HG02588 (cell line): ENCODE data around the gene ZNF385B.
"Not testable (repeated sequence)": the region's sequence is repeated elsewhere in the genome, so short reads cannot be mapped to it uniquely, and the experiment has no call there.

ENCODE experiments used
- ATAC-seq: cut with Tn5 transposase; IDR thresholded peaks from one replicate; pipeline ENCODE4 v1.9.1; 2021; ENCODE audit warnings: mild to moderate bottlenecking, moderate library complexity; ENCODE audit not compliant: unreplicated experiment

ZNF385B gene

DNA sequence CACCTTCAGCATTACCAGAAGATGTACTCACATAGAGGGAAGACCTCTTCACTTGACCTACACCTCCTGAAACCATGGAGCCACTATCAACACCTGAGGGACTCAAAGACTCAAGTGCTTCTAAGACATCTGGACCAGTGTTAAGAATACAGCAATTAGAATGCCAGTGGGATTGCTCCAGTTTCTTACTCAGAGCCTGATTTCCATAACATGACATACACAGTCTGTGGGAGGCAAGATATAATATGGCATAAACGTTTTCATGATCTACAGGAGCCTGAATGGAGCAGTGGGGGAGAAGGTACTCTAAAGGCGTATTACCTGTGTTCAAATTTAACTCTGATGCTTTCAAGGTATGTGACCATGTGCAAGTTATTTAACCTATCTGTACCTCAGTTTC is 57.2 kb downstream of the ZNF385B start:
- ATAC-seq, result no peak

DNA sequence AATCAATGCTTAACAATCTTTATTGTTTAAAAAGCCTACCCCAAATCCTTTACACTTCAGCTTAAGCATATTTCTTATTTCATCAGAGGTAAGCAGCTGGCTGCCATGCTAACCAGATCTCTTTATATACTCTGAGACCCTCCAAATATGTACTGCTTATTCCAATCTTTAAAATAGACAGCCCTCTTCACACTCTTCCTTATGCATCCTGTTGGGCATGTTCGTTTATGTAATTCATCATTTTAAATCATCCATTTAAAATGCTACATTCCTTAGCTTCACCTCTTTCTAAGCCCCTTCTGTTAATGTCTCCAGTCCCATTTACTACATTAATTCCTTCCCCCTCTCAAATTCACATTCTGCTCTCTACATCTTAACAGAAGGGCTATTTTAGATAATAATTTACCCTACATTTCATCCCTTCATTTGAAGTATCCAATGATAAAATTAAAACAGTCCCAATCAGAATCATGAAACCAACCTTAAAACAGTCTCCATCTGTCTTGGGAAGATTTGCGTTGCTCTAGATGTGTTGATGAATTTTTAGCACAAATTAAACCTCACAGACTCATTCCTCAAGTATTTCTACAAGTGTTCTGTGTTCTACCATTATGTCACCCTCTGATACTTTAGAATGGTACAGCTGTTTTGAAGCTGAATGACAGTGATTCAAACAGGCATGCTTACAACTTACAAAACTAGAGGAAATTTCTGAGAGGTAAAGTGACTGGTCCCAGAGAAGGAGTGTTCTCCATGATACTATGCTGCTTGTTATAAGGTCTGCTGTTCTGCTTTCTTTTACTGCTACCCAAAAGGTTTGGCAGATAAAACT is 59.1 kb downstream of the ZNF385B start:
- no peak for ATAC-seq

DNA sequence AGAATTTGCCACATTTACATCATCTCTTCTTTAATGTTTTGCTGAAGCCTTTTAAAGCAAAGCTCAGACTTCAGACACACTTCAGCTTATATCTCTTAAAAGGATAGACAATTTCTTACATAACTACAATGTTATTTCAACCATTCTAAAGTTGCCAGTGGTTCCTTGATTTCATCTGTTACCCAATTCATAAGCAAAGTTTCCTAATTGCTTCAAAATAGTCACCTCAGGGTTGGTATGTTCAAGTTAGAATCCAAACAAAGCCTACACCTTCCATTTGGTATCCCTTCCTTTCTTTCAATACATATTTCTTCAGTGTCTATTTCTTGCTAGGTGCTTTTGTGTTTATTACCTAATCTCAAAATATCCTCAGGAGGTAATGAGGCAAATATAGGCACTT is 60.6 kb downstream of the ZNF385B start:
- no peak for ATAC-seq

DNA sequence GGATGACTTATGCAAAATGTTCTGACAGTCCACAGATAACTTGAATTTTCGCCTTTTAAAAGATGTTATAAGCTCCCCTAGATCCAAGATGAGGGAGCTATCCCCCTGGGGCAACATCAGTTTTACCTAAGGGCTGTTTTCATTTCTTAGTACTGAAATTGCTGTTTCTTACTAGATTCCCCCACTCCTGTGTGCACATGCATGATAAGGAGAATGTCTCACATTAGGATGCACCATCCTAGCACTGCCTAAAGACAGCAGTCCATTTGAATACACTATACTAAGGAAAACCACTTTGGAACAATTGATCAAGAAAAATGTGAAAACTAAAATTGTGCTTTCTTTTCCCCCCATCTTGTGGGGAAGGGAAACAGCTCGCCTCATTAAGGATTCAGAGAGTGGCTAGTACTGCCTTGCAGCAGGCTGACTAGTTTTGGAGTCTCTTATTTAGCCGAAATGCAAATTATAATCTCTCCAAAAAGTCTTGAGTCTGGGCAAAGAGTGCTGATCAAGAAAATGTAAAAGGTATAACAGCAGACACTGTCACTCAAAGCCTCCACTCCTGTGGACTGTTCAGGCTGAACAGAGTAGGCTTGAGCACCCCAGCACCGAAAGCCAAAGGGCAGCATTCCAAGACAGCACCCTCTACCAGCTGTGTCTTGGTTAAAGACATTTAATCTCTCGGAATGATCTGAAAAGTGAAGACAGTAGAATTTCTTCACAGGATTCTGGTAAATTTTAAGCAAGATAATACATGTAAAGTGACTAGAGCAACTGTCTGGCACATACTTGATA is 65.0 kb downstream of the ZNF385B start:
- no peak for ATAC-seq

DNA sequence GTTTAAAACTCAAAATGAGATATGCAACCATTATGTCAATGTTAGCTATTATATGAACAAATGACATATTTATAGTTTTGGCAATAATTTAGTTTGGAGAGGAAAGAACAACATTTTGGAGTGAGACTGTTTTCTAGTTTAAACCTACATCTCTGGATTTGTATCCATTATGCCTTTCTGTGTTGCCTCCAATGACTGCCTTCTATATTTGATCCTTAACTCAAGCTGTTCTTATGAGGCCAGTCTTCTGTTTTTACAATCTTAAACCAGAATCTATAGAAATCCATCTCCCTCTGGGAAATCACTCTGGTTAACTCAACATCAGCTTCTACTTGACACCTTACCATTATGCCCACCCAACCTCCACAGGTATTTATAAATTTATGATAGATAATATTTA is 67.5 kb downstream of the ZNF385B start:
- ATAC-seq, result no peak

- no peak for ATAC-seq
These were observed 68.2 kb downstream of the ZNF385B start for GRCh38 chr2:179793238-179793637.

DNA sequence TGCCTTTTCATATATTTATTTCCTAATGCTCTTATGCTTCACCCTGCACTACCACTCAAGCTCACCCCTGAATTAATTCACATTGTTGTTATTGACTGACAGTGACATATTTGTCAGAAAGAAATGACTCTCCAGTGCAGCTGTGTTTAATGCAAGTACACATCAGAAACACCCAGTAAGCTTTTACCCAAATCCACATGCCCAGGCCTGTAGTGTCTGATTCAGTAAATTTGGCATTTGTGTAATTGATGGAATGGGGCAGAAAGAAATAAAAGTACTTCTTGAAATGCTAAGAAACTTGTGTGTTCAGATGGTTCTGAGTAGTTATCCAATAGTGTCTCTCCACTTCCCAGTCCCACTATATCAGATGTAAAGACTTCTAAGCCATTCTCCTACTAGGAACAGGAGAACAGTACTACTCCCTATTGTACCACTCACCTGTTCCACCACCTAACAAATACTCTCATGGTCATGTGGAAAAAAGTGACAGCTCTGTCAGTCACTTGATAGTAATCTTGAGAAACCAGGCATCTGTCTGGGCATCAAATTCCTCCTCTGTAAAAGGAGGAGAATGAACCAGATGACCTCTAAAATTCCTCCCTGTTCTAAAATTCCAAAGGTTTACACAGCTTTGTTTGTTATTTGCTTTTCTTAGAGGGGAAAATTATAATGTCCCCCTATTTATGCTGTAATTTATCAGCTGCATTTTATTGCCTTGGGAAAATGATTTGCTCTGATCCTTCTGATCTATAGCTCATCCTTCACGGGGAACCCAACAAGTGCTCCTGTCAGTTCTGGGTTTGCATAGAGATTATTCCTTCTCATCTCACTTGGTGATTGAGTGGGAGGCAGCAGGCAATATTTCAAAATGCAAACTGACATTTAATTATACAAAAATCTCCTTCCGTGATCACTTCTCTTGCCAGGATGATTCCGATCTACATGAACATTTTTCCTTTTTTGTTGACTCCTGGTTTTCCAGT is 70.9 kb downstream of the ZNF385B start:
- ATAC-seq, result no peak

GRCh38 chr2:179788104-179788503 is 73.3 kb downstream of the ZNF385B start:
- no peak for ATAC-seq

DNA sequence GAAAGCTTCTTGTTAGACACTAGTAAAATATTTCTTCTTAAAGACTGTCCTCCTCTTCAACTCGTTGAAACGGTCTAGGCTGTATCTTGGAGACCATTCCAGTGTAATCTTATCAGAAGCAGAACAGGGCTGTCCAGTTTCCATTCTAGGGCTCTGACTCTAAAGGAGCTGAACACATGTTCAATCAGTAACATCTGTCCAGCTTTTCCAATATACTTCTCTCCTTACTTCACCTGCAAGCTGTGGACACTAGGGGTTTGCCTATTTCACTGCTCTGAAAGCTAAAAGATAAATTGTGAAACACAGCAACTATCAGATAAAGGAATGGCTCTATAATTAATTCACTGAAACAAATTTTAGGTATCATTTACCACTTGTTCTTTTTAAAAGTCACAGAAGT is 73.8 kb downstream of the ZNF385B start:
- no peak for ATAC-seq

DNA sequence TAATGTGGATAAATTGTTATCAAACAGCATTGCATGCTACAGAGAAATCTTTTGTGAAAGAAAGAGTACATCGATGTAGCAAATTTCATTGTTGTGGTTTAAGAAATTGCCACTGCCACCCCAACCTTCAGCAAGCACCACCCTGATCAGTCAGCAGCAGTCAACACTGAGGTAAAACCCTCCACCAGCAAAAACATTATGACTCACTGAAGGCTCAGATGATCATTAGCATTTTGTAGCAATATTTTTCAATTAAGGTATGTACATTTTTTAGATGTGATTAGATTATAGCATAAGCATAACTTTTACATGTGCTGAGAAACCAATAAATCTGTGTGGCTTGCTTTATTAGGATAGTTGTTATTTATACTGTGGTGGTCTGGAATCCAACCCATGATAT is 75.5 kb downstream of the ZNF385B start:
- ATAC-seq, result no peak

- ATAC-seq, result not testable (repeated sequence)
These were observed 79.1 kb downstream of the ZNF385B start for GRCh38 chr2:179782346-179782745.

DNA sequence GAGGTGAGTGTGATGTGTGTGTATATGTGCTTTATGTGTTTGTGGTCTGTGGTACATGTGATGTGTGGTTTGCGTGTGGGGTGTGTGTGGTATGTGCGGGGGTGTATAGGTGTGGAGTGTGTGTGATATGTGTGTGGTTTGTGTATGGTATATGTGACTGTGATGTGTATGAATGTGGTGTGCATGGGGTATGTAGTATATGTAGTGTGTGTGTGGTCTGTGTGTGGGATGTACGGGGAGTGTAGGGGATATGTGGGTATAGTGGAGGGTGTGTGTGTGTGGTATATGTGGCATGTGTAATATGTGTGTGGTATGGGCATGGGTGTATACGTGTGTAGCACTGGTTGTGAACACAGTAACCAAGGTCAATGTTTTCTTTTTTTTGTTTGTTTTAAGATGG is 87.4 kb downstream of the ZNF385B start:
- no peak for ATAC-seq

DNA sequence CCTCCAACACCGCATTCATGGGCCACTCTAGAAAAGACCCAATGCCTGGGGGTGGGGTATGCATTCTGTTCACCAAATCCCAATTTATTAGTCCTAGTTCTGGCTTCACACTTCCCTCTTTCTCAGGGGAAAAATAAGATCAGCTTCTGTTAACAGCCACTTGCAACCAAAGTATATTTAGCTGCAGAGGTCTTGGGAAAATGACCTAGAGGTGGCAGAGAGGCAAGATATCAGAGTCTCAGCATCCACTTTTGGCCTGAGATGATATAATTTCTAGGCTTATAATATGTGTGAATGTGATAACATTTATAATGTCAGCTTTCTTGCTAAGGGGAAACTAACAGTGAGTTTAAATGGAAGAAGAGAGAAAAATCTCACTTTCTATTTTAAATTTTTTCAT is 89.1 kb downstream of the ZNF385B start:
- no peak for ATAC-seq

DNA sequence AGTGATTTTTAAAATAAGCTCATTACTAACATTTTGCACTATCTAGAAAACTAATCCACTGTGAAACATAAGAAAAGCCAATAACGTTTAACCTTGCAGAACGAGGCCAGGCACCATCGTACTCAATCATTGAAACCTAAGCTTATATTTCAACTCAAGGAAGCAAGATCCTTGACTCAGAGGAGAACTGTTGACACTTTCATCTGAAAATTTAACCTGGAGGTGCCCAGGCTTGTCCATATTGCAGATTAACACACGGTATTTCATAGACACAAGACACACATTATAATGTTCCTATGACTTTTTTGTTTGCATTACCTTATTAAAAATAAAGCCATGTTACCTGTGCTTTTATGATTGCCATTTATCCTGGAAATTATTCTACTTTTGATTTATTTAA is 89.6 kb downstream of the ZNF385B start:
- ATAC-seq, result no peak

GRCh38 chr2:179770029-179770428 is 91.4 kb downstream of the ZNF385B start:
- ATAC-seq, result no peak

DNA sequence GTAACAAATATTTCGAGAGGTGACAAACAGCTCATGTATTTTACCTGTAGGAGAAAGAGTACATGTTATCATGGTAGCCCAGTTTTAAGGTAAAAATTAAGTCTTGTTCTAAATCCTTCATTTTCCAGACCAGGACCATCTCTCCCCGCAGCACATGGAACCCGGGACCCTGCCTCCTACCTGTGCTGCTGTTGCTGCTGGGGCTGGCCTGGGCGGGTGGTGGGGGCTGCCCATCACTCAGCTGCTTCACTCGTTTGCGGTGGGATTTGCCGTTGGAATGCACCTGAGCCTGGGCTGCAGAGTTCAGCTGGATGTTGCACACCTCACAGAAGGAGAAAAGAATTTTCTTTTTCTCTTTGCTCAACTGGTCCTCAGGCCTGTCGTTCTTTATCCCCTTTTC is 92.1 kb downstream of the ZNF385B start:
- ATAC-seq, result no peak

DNA sequence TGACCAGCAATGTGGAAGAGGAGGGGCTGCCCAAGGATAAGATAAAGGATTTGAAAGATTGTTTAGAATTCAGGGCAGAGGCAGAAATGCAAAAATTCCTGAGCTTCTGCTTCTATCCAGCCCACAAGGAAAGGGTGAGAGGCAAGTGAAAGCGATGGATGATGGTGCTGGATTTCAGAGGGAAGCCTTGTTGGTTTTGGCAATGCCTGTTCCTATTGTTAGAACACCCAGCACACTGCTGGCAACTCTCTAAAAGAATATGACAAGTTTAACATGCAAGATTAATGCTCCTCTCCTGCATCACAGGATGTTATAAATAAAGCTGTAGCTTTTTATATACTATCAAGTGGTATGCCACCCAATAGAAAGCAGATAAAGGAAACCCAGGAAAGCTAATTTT is 92.6 kb downstream of the ZNF385B start:
- ATAC-seq, result no peak

- ATAC-seq, result no peak
These were observed 95.7 kb downstream of the ZNF385B start for GRCh38 chr2:179765666-179766065.

DNA sequence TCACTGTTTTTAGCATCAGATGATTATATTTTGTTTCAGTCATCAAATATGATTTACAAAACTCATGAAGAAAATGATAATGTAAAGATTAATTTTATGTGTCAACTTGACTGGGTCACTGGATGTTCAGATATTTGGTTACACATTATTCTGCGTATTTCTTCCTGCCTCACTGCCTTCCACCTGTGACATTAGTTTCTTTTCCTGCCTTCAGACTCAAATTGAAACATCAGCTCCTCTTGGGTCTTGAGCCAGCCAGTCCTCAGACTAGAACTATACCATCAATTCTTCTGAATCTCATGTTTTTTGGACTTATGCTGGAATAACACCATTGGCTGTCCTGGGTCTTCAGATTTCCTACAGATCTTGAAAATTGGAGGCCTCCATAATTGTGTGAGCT is 96.7 kb downstream of the ZNF385B start:
- ATAC-seq, result no peak

DNA sequence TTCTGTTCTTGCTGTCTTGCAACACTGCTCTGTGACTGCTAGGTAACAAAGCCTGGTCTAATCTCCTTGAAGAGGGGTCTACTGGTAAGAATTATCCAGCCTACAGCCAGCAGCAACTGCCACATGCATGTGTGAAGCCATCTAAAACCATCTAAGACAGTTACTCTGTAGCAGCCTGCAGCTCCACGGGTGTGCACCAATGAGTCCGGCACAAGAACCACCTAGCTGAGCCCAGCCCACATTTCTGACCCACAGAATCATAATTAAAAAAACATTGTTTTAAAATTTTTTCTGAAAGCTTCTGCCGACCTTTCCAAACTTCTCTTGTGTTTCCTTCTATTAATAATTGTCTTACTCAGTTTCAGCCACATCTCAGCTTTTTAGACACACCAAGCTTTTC is 102.8 kb downstream of the ZNF385B start:
- no peak for ATAC-seq

GRCh38 chr2:179751163-179751809 is 110.1 kb downstream of the ZNF385B start:
- no peak for ATAC-seq
